Peyer's patch (tissue), 4 donors: ENCODE data around the gene STK32B.

Experiments
- POLR2A ChIP-seq, 2 donors: fragments of 450-650 bp; IDR thresholded peaks; one replicate each; pipeline ENCODE4 v1.5.1; 2017; ENCODE audit warnings: antibody characterized with exemption in 2 of 2, mild to moderate bottlenecking in 2 of 2, moderate library complexity in 2 of 2
- TF ChIP-seq, protein P1 (sequence below), 6 experiments: fragments of 450-650 bp in 4 of 6; fragments of 200-600 bp in 2 of 6; sonication (generic) in 1 of 6; IDR thresholded peaks; one replicate each; pipeline ENCODE4 v1.5.1; 2017 to 2019; ENCODE audit warnings: antibody characterized with exemption in 6 of 6, mild to moderate bottlenecking in 3 of 6, moderate library complexity in 1 of 6

DNA sequence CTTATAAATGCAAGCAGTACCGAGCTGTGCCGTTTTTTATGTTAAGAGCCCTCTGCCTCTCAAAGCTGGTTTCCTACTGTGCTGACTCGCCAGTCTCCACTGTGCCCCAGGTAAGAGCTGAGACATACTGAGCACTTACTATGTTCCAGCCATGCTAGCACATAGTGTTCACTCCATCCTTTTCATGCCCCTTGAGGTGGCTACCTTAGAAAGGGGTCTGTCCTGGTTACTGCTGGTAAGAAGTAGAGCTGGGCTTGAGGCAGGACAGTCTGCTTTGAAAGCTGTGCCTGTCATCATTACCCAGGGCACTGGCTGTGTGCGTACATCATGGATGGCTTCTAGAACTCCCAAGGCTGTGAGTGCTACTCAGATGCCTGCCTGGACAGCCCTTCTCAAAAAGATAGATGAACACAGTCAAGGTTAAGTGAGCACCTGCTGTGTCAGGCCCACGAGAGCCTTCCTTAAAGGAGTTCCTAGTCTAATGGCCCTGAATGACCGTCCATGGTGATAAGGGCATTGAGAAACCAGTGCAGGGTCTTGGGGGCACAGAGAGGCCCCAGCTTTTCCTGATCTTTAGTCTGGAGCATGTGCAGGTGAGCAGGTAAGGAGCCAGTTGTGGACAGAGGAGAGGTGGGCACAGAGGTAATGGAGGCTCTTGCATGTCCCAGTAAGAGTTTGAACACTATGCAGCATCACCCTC is 1.6 kb downstream of the STK32B start:
- TF ChIP-seq, protein P1, sequence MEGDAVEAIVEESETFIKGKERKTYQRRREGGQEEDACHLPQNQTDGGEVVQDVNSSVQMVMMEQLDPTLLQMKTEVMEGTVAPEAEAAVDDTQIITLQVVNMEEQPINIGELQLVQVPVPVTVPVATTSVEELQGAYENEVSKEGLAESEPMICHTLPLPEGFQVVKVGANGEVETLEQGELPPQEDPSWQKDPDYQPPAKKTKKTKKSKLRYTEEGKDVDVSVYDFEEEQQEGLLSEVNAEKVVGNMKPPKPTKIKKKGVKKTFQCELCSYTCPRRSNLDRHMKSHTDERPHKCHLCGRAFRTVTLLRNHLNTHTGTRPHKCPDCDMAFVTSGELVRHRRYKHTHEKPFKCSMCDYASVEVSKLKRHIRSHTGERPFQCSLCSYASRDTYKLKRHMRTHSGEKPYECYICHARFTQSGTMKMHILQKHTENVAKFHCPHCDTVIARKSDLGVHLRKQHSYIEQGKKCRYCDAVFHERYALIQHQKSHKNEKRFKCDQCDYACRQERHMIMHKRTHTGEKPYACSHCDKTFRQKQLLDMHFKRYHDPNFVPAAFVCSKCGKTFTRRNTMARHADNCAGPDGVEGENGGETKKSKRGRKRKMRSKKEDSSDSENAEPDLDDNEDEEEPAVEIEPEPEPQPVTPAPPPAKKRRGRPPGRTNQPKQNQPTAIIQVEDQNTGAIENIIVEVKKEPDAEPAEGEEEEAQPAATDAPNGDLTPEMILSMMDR (IDR thresholded peaks at IDR 0.05) = no peak
- TF ChIP-seq POLR2A (IDR thresholded peaks at IDR 0.05) = no peak
